Omental fat pad (tissue), 4 donors: ENCODE results near the gene CA5B. TPM values are rescaled to one million over a fixed set of nuclear protein-coding genes. Genes with fewer than 3 reads are reported as not detected.

ENCODE experiments used
- ATAC-seq: fragments of 150-250 bp; one replicate; pipeline ENCODE4 v1.9.1; 2016; ENCODE audit warnings: mild to moderate bottlenecking, moderate library complexity; ENCODE audit not compliant: low FRiP score
- DNase-seq: peaks from one replicate; pipeline ENCODE4 v3.0.0-alpha.2; 2019; ENCODE audit warnings: low spot score
- total RNA-seq, 4 donors: library from RNA; depleted of rRNA; stranded (reverse); fragments of >200 nt; gene quantifications; one replicate each; pipeline ENCODE4 v1.1.0, GENCODE V29; 2016
- TF ChIP-seq, protein P1 (sequence below), 3 donors: fragments of 450-650 bp; IDR thresholded peaks; one replicate each; pipeline ENCODE4 v1.5.1; 2016 to 2017; ENCODE audit warnings: antibody characterized with exemption in 3 of 3, mild to moderate bottlenecking in 3 of 3, moderate library complexity in 2 of 3

CA5B gene
- total RNA-seq, 4 donors from 2014 or later = 10.2 to 29.3 (median 11.0) TPM

DNA sequence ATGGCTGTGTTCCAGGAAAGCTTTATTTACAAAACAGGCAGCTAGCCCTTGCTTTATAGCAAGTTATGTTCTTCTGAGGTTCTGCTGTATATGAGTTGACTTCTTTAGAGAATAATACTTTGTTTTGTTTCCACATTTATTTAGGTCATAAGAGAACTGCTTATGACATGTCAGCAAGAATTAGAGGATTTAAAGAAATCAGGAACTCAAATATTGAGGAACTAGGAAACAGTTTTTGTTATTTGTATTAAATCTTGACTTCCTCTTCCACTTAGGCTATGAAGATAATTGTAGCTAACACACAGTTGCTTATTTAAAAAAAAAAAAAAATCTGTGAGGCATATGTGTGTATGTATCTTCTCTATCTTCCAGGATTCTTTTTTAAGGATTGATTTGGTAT is 66.5 kb downstream of the CA5B start:
- TF ChIP-seq, protein P1, sequence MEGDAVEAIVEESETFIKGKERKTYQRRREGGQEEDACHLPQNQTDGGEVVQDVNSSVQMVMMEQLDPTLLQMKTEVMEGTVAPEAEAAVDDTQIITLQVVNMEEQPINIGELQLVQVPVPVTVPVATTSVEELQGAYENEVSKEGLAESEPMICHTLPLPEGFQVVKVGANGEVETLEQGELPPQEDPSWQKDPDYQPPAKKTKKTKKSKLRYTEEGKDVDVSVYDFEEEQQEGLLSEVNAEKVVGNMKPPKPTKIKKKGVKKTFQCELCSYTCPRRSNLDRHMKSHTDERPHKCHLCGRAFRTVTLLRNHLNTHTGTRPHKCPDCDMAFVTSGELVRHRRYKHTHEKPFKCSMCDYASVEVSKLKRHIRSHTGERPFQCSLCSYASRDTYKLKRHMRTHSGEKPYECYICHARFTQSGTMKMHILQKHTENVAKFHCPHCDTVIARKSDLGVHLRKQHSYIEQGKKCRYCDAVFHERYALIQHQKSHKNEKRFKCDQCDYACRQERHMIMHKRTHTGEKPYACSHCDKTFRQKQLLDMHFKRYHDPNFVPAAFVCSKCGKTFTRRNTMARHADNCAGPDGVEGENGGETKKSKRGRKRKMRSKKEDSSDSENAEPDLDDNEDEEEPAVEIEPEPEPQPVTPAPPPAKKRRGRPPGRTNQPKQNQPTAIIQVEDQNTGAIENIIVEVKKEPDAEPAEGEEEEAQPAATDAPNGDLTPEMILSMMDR (IDR thresholded peaks at IDR 0.05) = no peak
- no peak for ATAC-seq
- DNase-seq = no peak

DNA sequence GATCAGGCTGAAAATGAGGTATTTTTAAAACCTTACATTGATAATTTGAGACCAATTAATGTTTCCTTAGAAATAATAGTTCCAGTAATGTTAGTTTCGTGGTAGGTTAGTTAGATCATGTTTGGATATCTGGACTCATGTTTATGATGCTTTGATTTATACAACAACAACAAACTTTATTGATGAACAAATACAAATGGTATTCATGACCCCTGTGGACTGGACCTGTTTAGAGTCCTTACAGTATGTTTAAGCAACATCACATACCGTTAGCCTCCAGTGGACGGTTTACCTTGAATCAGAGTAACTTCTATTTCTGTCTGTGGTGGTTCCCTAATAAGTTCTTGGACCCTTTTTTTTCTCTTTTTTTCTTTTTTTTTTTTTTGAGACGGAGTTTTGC is 70.2 kb downstream of the CA5B start:
- no peak for ATAC-seq
- TF ChIP-seq, protein P1 (IDR thresholded peaks at IDR 0.05) = no peak
- DNase-seq = no peak

DNA sequence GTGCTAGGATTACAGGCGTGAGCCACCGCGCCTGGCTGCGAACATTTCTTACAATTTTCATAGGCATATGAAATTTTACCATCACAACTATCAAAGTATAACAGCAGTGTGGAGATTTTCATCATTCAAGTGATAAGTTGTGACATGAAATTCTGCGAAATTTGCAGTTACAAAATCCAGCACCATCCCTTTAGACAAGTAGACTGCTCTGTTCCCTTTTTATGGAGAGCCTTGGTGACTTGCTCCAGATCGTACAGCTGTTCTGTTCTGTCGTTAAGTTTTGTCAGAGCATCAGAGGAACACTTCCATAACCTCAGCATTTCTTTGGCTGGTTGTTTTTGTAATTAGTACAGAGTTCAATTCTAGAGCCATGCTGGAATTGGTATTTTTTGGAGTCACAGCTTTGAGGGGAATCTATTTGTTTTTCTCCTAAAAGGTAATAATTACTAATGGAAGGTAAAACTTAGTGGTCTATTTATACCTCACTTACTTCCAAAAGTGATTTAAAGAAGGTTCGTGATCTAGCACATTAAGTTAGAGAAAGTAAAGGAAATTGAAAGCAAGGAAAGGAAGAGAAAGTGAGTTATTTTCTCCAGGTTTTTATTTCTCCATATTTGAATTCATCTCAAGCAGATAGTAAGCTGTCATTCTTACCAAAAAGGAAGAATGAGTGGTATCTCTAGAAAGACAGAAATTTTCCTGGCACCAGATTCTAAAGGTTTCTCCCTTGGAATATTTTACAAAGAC is 74.3 kb downstream of the CA5B start:
- TF ChIP-seq, protein P1 (IDR thresholded peaks at IDR 0.05) = no peak
- ATAC-seq (no peak), DNase-seq (no peak)

DNA sequence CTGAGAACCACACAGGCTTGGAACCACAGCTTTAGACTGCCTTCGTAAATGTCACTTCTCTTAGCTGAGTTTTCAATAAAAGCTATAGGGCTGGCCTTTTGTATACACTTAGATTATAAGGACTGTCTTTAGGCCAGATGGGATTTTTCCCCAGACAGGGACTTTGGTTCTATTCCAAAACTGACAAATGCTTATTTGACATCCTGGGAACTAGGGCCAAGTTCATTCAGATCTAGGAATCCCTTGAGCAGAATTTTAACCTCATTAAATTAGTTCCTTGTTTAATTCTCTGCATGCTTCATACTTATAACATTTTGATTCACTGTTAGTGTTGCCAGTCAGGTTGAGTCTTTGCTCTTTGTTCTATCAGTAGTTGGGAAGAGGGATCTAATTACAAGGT is 75.3 kb downstream of the CA5B start:
- TF ChIP-seq, protein P1 (IDR thresholded peaks at IDR 0.05) = no peak
- ATAC-seq = no peak

DNA sequence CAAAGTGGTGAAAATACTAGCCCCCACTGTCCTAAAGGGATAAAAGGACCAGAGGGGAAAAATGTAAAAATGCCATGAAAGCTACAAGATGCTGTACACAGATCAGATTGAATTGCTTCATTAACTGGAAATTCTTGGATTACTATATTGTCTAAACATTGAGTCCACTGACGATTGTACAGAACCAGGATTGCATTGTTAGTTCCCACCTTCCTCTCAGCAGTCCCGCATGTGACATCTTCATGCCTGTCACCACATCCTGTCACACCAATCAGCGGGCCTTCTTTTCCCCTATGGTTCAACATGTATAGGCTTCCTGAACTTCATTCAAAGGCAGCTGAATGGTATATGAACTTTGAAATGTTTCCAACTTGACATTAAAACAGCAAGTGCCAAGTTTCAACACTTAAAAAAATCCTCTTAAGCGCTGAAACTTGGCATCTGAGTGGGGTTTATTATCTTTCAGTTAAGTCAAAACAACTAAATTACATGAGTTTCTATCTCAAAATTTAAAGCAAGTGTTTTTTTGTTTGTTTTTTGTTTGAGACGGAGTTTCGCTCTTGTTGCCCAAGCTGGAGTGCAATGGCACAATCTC is 76.8 kb downstream of the CA5B start:
- TF ChIP-seq, protein P1 (IDR thresholded peaks at IDR 0.05) = no peak
- ATAC-seq (no peak), DNase-seq (no peak)

More for the DNA sequence above, 75.3 kb downstream of the CA5B start:
- DNase-seq = no peak

DNA sequence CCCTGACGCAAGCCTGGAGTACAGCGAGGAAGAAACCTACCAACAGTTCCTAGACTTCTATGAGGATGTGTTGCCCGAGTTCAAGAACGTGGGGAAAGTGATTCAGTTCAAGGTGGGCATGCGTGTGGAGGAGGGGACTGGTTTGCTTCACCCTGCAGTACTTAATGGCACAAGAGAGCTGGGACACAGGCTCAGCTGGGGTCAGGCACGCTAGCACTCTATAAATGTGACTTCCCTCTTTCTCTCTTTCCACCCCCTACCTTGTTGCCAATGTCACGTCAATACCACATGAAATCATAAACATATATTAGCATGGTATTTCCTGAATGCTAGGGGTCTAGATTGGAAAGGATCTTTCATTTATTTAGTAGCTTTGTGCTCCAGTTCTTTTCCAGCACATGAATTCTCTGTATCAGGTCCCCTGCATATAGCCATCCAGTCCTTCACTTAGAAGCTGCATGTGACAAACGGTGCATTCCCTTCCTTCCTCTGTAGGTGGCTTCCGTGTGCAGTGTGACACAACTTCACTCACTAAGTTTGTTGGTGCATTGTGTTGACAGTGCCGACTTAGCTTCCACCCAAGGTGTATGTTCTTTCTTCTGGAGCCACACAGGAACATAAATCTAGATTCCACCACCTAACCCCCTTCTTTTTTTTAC is 77.8 kb downstream of the CA5B start:
- no peak for ATAC-seq
- TF ChIP-seq, protein P1 (IDR thresholded peaks at IDR 0.05) = no peak

More for the DNA sequence above, 77.8 kb downstream of the CA5B start:
- DNase-seq = no peak
